Mammary epithelial cell (primary cell): ENCODE data around the gene ZNF653.

Experiments used
- CTCF ChIP-seq, 2 donors: IDR thresholded peaks in 1 of 2; conservative IDR thresholded peaks in 1 of 2; 2 replicates each; pipeline ENCODE4 v1.5.1; 2011 to 2012; ENCODE audit warnings: inconsistent platforms in 2 of 2, low read length in 2 of 2, mild to moderate bottlenecking in 2 of 2, control low read depth in 1 of 2, low read depth in 1 of 2; ENCODE audit not compliant: insufficient read depth in 1 of 2; ENCODE audit errors: extremely low read depth in 1 of 2
- EZH2 ChIP-seq: IDR thresholded peaks from 2 replicates; pipeline ENCODE4 v1.6.1; 2012; ENCODE audit warnings: low read length, inconsistent platforms, borderline replicate concordance

- TF ChIP-seq CTCF (conservative IDR thresholded peaks at IDR 0.05 in 1 of 2, IDR thresholded peaks at IDR 0.05 in 1 of 2; ENCODE audit: extremely low read depth in 1 of 2, insufficient read depth in 1 of 2, low read depth in 1 of 2, low read length in 2 of 2) (no peak), EZH2 (no peak)
These were observed 44.2 kb downstream of the ZNF653 start for GRCh38 chr19:11461453-11461852.
